Stimulated activated CD8-positive, alpha-beta memory T cell treated with anti-CD3 and anti-CD28 coated beads, Interleukin-12 subunit alpha, Interleukin-12 subunit beta, amount 100 ng/mL, for 24 hours (primary cell): ENCODE data around the gene KRT86.
"Not testable (repeated sequence)": the region's sequence is repeated elsewhere in the genome, so short reads cannot be mapped to it uniquely, and the experiment has no call there.

ENCODE experiments used
- DNase-seq: peaks from one replicate; pipeline ENCODE4 v3.0.0-alpha.2; 2020; ENCODE audit errors: extremely low read depth

Gene KRT86

GRCh38 chr12:52291267-52291935 is 17.0 kb downstream of the KRT86 start, which contains the start of gene KRT81:
Gene KRT81, minus strand, starts transcription at chr12:52291534. Its CDS starts 69 bp downstream, at chr12:52291465.
- no peak for DNase-seq

GRCh38 chr12:52293926-52294325 is 19.5 kb downstream of the KRT86 start:
- DNase-seq, result no peak

- no peak for DNase-seq
These were observed 20.4 kb downstream of the KRT86 start for GRCh38 chr12:52294803-52295202.

GRCh38 chr12:52295663-52296062 is 21.2 kb downstream of the KRT86 start:
- no peak for DNase-seq

GRCh38 chr12:52296572-52297215 is 22.2 kb downstream of the KRT86 start:
- no peak for DNase-seq

GRCh38 chr12:52298677-52299190 is 24.3 kb downstream of the KRT86 start:
- no peak for DNase-seq

- no peak for DNase-seq
These were observed 26.6 kb downstream of the KRT86 start for GRCh38 chr12:52300796-52301691.

- not testable (repeated sequence) for DNase-seq
These were observed 27.3 kb downstream of the KRT86 start for GRCh38 chr12:52301721-52302120.

- DNase-seq, result not testable (repeated sequence)
These were observed 27.9 kb downstream of the KRT86 start for GRCh38 chr12:52302242-52302914.

- not testable (repeated sequence) for DNase-seq
These were observed 30.5 kb downstream of the KRT86 start for GRCh38 chr12:52304941-52305411.

- no peak for DNase-seq
These were observed 31.7 kb downstream of the KRT86 start for GRCh38 chr12:52305921-52306705.

GRCh38 chr12:52306731-52307130 is 32.3 kb downstream of the KRT86 start:
- no peak for DNase-seq

- DNase-seq, result no peak
These were observed 33.7 kb downstream of the KRT86 start for GRCh38 chr12:52307836-52308805.

- DNase-seq, result no peak
These were observed 34.5 kb downstream of the KRT86 start for GRCh38 chr12:52308806-52309425.

- DNase-seq, result no peak
These were observed 36.3 kb downstream of the KRT86 start for GRCh38 chr12:52310622-52311284.

- no peak for DNase-seq
These were observed 36.8 kb downstream of the KRT86 start for GRCh38 chr12:52311285-52311648.

- no peak for DNase-seq
These were observed 37.6 kb downstream of the KRT86 start for GRCh38 chr12:52312086-52312485.

- no peak for DNase-seq
These were observed 39.0 kb downstream of the KRT86 start for GRCh38 chr12:52313461-52313860.

GRCh38 chr12:52313926-52314325 is 39.5 kb downstream of the KRT86 start:
- no peak for DNase-seq
